Kidney (tissue), 14 donors: Measurements from ENCODE around the gene TMEM222. TPM values are rescaled to one million over a fixed set of nuclear protein-coding genes. Genes with fewer than 3 reads are reported as not detected.

Experiments
- DNase-seq, 5 donors: peaks; one replicate each; pipeline ENCODE4 v3.0.0-alpha.2; 2013 to 2020
- FAIRE-seq: peaks from 2 replicates; lab custom pipeline; 2012; peaks lifted over from hg19 to GRCh38; lab: Jason Lieb, UNC
- H3K27ac ChIP-seq, 2 donors: one replicate each; pipeline ENCODE4 v1.7.0; 2013; ENCODE audit warnings: low read depth in 2 of 2, low read length in 2 of 2, inconsistent platforms in 1 of 2
- H3K27me3 ChIP-seq: one replicate; pipeline ENCODE4 v1.7.1; 2013; ENCODE audit warnings: low read length, inconsistent platforms; ENCODE audit not compliant: control insufficient read depth, insufficient read depth
- H3K36me3 ChIP-seq, 3 donors: one replicate each; pipeline versions ENCODE4 v1.7.0 to v1.7.1; 2013; ENCODE audit warnings: low read length in 3 of 3, control low read depth in 1 of 3, inconsistent platforms in 1 of 3; ENCODE audit not compliant: insufficient read depth in 3 of 3, control insufficient read depth in 2 of 3
- H3K4me1 ChIP-seq, 3 donors: one replicate each; pipeline versions ENCODE4 v1.7.0 to v1.7.1; 2013; ENCODE audit warnings: low read length in 3 of 3, inconsistent platforms in 1 of 3, low read depth in 1 of 3; ENCODE audit not compliant: control insufficient read depth in 2 of 3, insufficient read depth in 2 of 3
- H3K4me3 ChIP-seq, 3 donors: one replicate each; pipeline versions ENCODE4 v1.7.0 to v1.8.1; 2013; ENCODE audit warnings: low read length in 3 of 3, control low read depth in 1 of 3, inconsistent platforms in 1 of 3
- H3K9ac ChIP-seq, 3 donors: one replicate each; pipeline versions ENCODE4 v1.7.0 to v1.7.1; 2013; ENCODE audit warnings: low read length in 3 of 3, control low read depth in 1 of 3, inconsistent platforms in 1 of 3
- H3K9me3 ChIP-seq, 3 donors: one replicate each; pipeline versions ENCODE4 v1.7.0 to v1.7.1; 2013; ENCODE audit warnings: low read length in 3 of 3, control low read depth in 1 of 3, inconsistent platforms in 1 of 3; ENCODE audit not compliant: control insufficient read depth in 2 of 3, insufficient read depth in 1 of 3
- CTCF ChIP-seq: IDR thresholded peaks from 3 replicates; pipeline ENCODE4 v1.5.1; 2012; ENCODE audit warnings: mild to moderate bottlenecking, moderate library complexity, borderline replicate concordance; ENCODE audit not compliant: insufficient read depth; ENCODE audit errors: extremely low read depth
- intact Hi-C: fragments of 100-400 bp; cut with DNase I; formaldehyde crosslinking; loops from one replicate; pipeline ENCODE4 v1.11.1; 2022
- polyA plus RNA-seq: library from polyadenylated mRNA; stranded (reverse); fragments of 350-450 nt; fragmentation: Illumina TruSeq; extraction: RNeasy Lipid Tissue Mini Kit (QIAGEN cat#74804); gene quantifications from one replicate; pipeline ENCODE4 v1.2.3, GENCODE V29; 2014; ENCODE audit warnings: low read depth, low replicate concordance; ENCODE audit not compliant: insufficient read depth
- total RNA-seq: library from RNA; stranded (reverse); fragmentation: NEBNext Ultra II Directional; extraction: Animal tissue kit (Norgen Biotek cat#: 25700); gene quantifications from one replicate; pipeline ENCODE4 v1.2.1, GENCODE V29; 2021
- donor health status: control.
- donor health status: control.
- donor health status: control.
- donor health status: control.
- donor health status: control.
- donor health status: DM: yes; HTN: yes; CAD: no.
- donor health status: Normal renal cell carcinoma (clear cell type).

Gene TMEM222
- total and polyA plus RNA-seq, 2 donors from 2014 or later: 42.9 to 58.2 TPM

- peak overlapping the region in 2 of 3 donors; percentile 28 to 40 for H3K4me3 ChIP-seq
- no peak for TF ChIP-seq CTCF
- no peak overlapping the region for H3K9ac ChIP-seq
- H3K4me1 ChIP-seq: peaks cover 0 to 2% (median 0%) of the 10 kb centered on the region in 3 donors
- no peaks in the 10 kb centered on the region for H3K27me3 ChIP-seq
- intact Hi-C loops: no loop called here
- no peaks in the 10 kb centered on the region for H3K9me3 ChIP-seq
- DNase-seq (peak in 2 of 5 donors; percentile 38 to 46), FAIRE-seq (no peak)
- no peak overlapping the region for H3K27ac ChIP-seq
- no peaks in the 10 kb centered on the region for H3K36me3 ChIP-seq
Measured at GRCh38 chr1:27342391-27342777, 20.4 kb downstream of the TMEM222 start.

- Histone ChIP-seq H3K27me3 (no peaks in the 10 kb centered on the region), H3K4me1 (peaks cover 0 to 2% (median 0%) of the 10 kb centered on the region in 3 donors), H3K36me3 (no peaks in the 10 kb centered on the region), H3K9ac (no peak overlapping the region), H3K9me3 (no peaks in the 10 kb centered on the region), H3K4me3 (no peak overlapping the region), H3K27ac (no peak overlapping the region)
- TF ChIP-seq CTCF: no peak
- no peak for FAIRE-seq
- intact Hi-C loops: no loop called here
- peak in 3 of 5 donors; percentile 29 to 84 (median 60) for DNase-seq
Measured at GRCh38 chr1:27342778-27343638, 21.0 kb downstream of the TMEM222 start.

- DNase-seq: no peak
- H3K27ac ChIP-seq: no peak overlapping the region
- no peak for TF ChIP-seq CTCF
- H3K36me3 ChIP-seq: no peaks in the 10 kb centered on the region
- no peaks in the 10 kb centered on the region for H3K9me3 ChIP-seq
- no peak for FAIRE-seq
- H3K27me3 ChIP-seq: no peaks in the 10 kb centered on the region
- H3K9ac ChIP-seq: no peak overlapping the region
- intact Hi-C loops: no loop called here
- no peak overlapping the region for H3K4me3 ChIP-seq
- H3K4me1 ChIP-seq: peaks cover 0 to 2% (median 0%) of the 10 kb centered on the region in 3 donors
Measured at GRCh38 chr1:27343639-27344025, 21.7 kb downstream of the TMEM222 start.
